ENCODE results near the gene GNAT1. TPM values are rescaled to one million over a fixed set of nuclear protein-coding genes. Genes with fewer than 3 reads are reported as not detected.
"Not testable (repeated sequence)": the region's sequence is repeated elsewhere in the genome, so short reads cannot be mapped to it uniquely, and the experiment has no call there.

The GNAT1 gene
- total RNA-seq, 2 experiments from 2014 or later: not detected

GRCh38 chr3:50210510-50211367 lies 19.3 kb downstream of the GNAT1 start:
- H3K36me3 Mint-ChIP-seq (ENCODE audit: low read depth): no peaks in the 10 kb centered on the region
- no peaks in the 10 kb centered on the region for H3K9me3 Mint-ChIP-seq
- H3K4me3 Mint-ChIP-seq: no peak overlapping the region
- H3K27ac Mint-ChIP-seq: no peak overlapping the region
- peaks cover 10% of the 10 kb centered on the region for H3K27me3 Mint-ChIP-seq (ENCODE audit: low read depth)
- no peaks in the 10 kb centered on the region for H3K4me1 Mint-ChIP-seq (ENCODE audit: low read depth)
- DNase-seq: no peak
- intact Hi-C loops (cut with micrococcal nuclease): no loop called here
- CTCF ChIA-PET: interaction anchor here (0.7 to 1.4 kb wide), 7 partner anchors 14 to 91 kb away, joined by 3 to 6 read pairs (median 4); no protein-coding TSS in a partner anchor

GRCh38 chr3:50211368-50211717 lies 19.9 kb downstream of the GNAT1 start:
- H3K4me3 Mint-ChIP-seq; H3K9me3 Mint-ChIP-seq; H3K27me3 Mint-ChIP-seq (ENCODE audit: low read depth); H3K4me1 Mint-ChIP-seq (ENCODE audit: low read depth); H3K36me3 Mint-ChIP-seq (ENCODE audit: low read depth); H3K27ac Mint-ChIP-seq; intact Hi-C loops (cut with micrococcal nuclease); DNase-seq: not testable (repeated sequence)
- CTCF ChIA-PET: interaction anchor here (0.9 to 1.0 kb wide), 2 partner anchors 17 to 91 kb away, joined by 3 read pairs; no protein-coding TSS in a partner anchor

GRCh38 chr3:50211930-50212329 lies 20.5 kb downstream of the GNAT1 start:
- intact Hi-C loops (cut with micrococcal nuclease): no loop called here
- CTCF ChIA-PET: interaction anchor here (1.0 to 1.6 kb wide), 2 partner anchors 18 to 19 kb away, joined by 3 read pairs; no protein-coding TSS in a partner anchor
- H3K27ac Mint-ChIP-seq: no peak overlapping the region
- no peak overlapping the region for H3K4me3 Mint-ChIP-seq
- peaks cover 1% of the 10 kb centered on the region for H3K27me3 Mint-ChIP-seq (ENCODE audit: low read depth)
- no peaks in the 10 kb centered on the region for H3K9me3 Mint-ChIP-seq
- no peaks in the 10 kb centered on the region for H3K4me1 Mint-ChIP-seq (ENCODE audit: low read depth)
- H3K36me3 Mint-ChIP-seq (ENCODE audit: low read depth): no peaks in the 10 kb centered on the region
- no peak for DNase-seq

GRCh38 chr3:50212502-50212901 lies 21.1 kb downstream of the GNAT1 start:
- H3K9me3 Mint-ChIP-seq: no peaks in the 10 kb centered on the region
- DNase-seq: no peak
- H3K4me3 Mint-ChIP-seq: no peak overlapping the region
- H3K27me3 Mint-ChIP-seq (ENCODE audit: low read depth): no peaks in the 10 kb centered on the region
- no peaks in the 10 kb centered on the region for H3K36me3 Mint-ChIP-seq (ENCODE audit: low read depth)
- intact Hi-C loops (cut with micrococcal nuclease): no loop called here
- no peaks in the 10 kb centered on the region for H3K4me1 Mint-ChIP-seq (ENCODE audit: low read depth)
- no peak overlapping the region for H3K27ac Mint-ChIP-seq
- CTCF ChIA-PET: interaction anchor here (1.6 kb wide), 1 partner anchor 18 kb away, joined by 3 read pairs; no protein-coding TSS in a partner anchor

DNA sequence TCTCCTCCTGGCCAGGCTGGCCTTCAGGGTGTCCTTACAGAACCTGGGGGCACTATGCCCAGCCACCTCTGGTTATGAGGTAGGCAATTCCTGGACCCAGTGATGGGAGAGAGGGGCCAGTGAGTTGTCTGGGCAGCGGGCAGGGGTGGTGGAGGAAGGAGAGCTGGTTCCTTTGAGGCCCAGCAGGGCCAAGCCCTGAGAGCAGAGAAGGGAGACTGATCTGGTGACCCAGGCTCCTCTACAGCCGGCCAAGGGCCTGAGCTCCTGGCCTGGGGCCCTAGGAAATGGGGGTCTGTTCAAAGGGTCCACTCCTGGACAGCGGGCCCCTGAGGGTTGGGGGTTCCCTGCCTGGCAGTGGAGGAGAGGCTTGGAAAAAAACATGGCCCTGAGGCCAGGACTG lies 21.6 kb downstream of the GNAT1 start:
- no peaks in the 10 kb centered on the region for H3K36me3 Mint-ChIP-seq (ENCODE audit: low read depth)
- CTCF ChIA-PET: interaction anchor here (1.2 to 1.6 kb wide), 2 partner anchors 18 to 19 kb away, joined by 3 read pairs; no protein-coding TSS in a partner anchor

GRCh38 chr3:50213373-50213772 lies 22.0 kb downstream of the GNAT1 start:
- H3K27me3 Mint-ChIP-seq (ENCODE audit: low read depth): no peaks in the 10 kb centered on the region
- intact Hi-C loops (cut with micrococcal nuclease): no loop called here
- no peaks in the 10 kb centered on the region for H3K36me3 Mint-ChIP-seq (ENCODE audit: low read depth)
- H3K4me1 Mint-ChIP-seq (ENCODE audit: low read depth): no peaks in the 10 kb centered on the region
- CTCF ChIA-PET: interaction anchor here (1.2 to 1.6 kb wide), 2 partner anchors 18 to 19 kb away, joined by 3 read pairs; no protein-coding TSS in a partner anchor
- no peak overlapping the region for H3K27ac Mint-ChIP-seq
- no peak for DNase-seq
- H3K9me3 Mint-ChIP-seq: no peaks in the 10 kb centered on the region
- H3K4me3 Mint-ChIP-seq: no peak overlapping the region

More for the DNA sequence above, 21.6 kb downstream of the GNAT1 start:
- DNase-seq: no peak
- Mint-ChIP-seq H3K4me3 (no peak overlapping the region), H3K9me3 (no peaks in the 10 kb centered on the region), H3K27me3 (ENCODE audit: low read depth) (no peaks in the 10 kb centered on the region), H3K27ac (no peak overlapping the region), H3K4me1 (ENCODE audit: low read depth) (no peaks in the 10 kb centered on the region)
- intact Hi-C loops (cut with micrococcal nuclease): no loop called here

DNA sequence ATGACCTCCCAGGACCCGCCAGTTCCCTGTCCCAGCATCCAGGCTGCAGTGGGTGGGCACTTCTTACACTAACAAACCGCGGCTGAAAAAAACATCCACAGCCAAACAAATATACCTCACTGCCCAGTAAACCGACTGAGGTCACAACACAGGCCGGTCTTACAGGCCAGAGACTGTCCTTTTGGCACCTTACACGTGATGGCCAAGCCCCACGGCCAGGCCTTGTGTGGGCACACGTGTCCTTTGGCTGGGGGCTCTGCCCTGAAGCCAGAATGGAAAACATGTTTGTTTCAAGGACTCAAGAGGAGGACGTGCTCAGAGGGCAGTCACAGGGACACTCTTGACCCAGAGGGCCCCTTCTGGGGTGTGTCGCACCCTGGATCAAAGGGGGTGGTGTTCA lies 23.4 kb downstream of the GNAT1 start:
- Mint-ChIP-seq H3K27ac (no peak overlapping the region), H3K9me3 (no peaks in the 10 kb centered on the region), H3K4me3 (no peak overlapping the region), H3K27me3 (ENCODE audit: low read depth) (no peaks in the 10 kb centered on the region), H3K4me1 (ENCODE audit: low read depth) (no peaks in the 10 kb centered on the region), H3K36me3 (ENCODE audit: low read depth) (no peaks in the 10 kb centered on the region)
- DNase-seq: no peak
- CTCF ChIA-PET: interaction anchor here (1.2 kb wide), 1 partner anchor 12 kb away, joined by 8 read pairs; no protein-coding TSS in a partner anchor
- intact Hi-C loops (cut with micrococcal nuclease): no loop called here

DNA sequence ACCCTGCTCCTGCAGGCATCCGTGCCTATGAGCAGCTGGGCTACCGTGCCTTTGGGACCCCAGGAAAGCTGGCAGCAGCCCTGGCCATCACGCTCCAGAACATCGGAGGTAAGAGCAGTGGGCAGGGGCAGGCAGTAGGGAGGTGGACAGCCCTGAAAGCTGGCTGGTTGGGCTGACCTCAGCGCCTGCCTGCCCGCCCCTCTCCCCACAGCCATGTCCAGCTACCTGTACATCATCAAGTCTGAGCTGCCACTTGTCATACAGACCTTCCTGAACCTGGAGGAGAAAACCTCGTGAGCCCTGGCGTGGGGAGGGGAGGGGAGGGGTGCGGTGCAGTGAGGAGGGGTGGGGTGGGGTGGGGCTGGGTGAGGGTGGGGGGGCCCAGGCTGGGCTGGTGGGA lies 24.1 kb downstream of the GNAT1 start:
- Mint-ChIP-seq H3K9me3 (no peaks in the 10 kb centered on the region), H3K4me1 (ENCODE audit: low read depth) (no peaks in the 10 kb centered on the region), H3K27me3 (ENCODE audit: low read depth) (no peaks in the 10 kb centered on the region), H3K36me3 (ENCODE audit: low read depth) (no peaks in the 10 kb centered on the region), H3K4me3 (no peak overlapping the region), H3K27ac (no peak overlapping the region)
- CTCF ChIA-PET: interaction anchor here (1.1 to 1.2 kb wide), 2 partner anchors 11 to 21 kb away, joined by 3 to 8 read pairs; no protein-coding TSS in a partner anchor
- no peak for DNase-seq
- intact Hi-C loops (cut with micrococcal nuclease): no loop called here

DNA sequence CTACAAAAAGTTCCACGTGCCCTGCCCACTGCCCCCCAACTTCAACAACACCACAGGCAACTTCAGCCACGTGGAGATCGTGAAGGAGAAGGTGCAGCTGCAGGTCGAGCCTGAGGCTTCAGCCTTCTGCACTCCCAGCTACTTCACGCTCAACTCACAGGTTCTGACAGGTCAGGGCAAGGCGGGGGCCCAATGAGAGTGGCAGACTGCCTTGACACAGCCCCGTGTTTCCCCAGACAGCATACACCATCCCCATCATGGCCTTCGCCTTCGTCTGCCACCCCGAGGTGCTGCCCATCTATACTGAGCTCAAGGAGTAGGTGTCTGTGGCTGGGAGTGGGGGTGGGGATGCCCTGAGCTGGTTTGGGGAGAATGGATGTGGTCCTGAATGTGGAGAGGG lies 26.3 kb downstream of the GNAT1 start:
- H3K9me3 Mint-ChIP-seq: no peaks in the 10 kb centered on the region
- no peak for DNase-seq
- H3K4me1 Mint-ChIP-seq (ENCODE audit: low read depth): no peaks in the 10 kb centered on the region
- CTCF ChIA-PET: interaction anchor here (0.8 to 3.5 kb wide), 3 partner anchors 9 to 29 kb away, joined by 4 to 19 read pairs (median 5); no protein-coding TSS in a partner anchor
- H3K27ac Mint-ChIP-seq: no peak overlapping the region
- no peaks in the 10 kb centered on the region for H3K27me3 Mint-ChIP-seq (ENCODE audit: low read depth)
- no peak overlapping the region for H3K4me3 Mint-ChIP-seq
- intact Hi-C loops (cut with micrococcal nuclease): no loop called here
- H3K36me3 Mint-ChIP-seq (ENCODE audit: low read depth): no peaks in the 10 kb centered on the region

- Mint-ChIP-seq H3K27ac (no peak overlapping the region), H3K4me1 (ENCODE audit: low read depth) (no peaks in the 10 kb centered on the region), H3K27me3 (ENCODE audit: low read depth) (no peaks in the 10 kb centered on the region), H3K4me3 (no peak overlapping the region), H3K9me3 (no peaks in the 10 kb centered on the region), H3K36me3 (ENCODE audit: low read depth) (no peaks in the 10 kb centered on the region)
- intact Hi-C loops (cut with micrococcal nuclease): no loop called here
- no peak for DNase-seq
- CTCF ChIA-PET: interaction anchor here (0.8 to 3.5 kb wide), 4 partner anchors 8 to 28 kb away, joined by 3 to 19 read pairs (median 4); no protein-coding TSS in a partner anchor
These were observed 27.0 kb downstream of the GNAT1 start for GRCh38 chr3:50218448-50218847.

- Mint-ChIP-seq H3K36me3 (ENCODE audit: low read depth) (no peaks in the 10 kb centered on the region), H3K27me3 (ENCODE audit: low read depth) (no peaks in the 10 kb centered on the region), H3K9me3 (no peaks in the 10 kb centered on the region), H3K4me3 (no peak overlapping the region), H3K27ac (no peak overlapping the region), H3K4me1 (ENCODE audit: low read depth) (no peaks in the 10 kb centered on the region)
- intact Hi-C loops (cut with micrococcal nuclease): no loop called here
- no peak for DNase-seq
- CTCF ChIA-PET: interaction anchor here (0.9 to 3.5 kb wide), 3 partner anchors 24 to 55 kb away, joined by 3 to 19 read pairs (median 3); no protein-coding TSS in a partner anchor
These were observed 27.9 kb downstream of the GNAT1 start for GRCh38 chr3:50219285-50219684.

DNA sequence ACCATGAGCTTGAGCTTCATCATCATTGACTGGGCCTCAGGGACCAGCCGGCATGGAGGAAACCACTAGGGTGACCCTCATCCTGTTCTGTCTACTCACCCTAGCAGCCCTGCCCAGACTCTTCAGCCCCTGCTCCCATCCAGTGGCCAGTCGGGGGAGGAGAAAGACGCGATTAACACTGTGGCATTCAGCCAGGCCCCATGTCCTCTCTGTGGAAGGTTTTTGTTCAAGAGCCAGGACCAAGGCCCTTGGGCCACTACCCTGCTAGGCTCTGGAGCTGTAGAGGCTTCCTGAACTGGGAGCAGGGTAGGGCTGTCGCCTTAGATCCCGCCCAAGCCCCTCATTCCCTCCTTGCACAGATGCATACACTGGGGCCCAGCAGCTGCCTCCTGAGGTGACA lies 28.7 kb downstream of the GNAT1 start:
- CTCF ChIA-PET: interaction anchor here (0.9 to 2.7 kb wide), 3 partner anchors 25 to 100 kb away, joined by 3 to 22 read pairs (median 4); no protein-coding TSS in a partner anchor
- H3K36me3 Mint-ChIP-seq (ENCODE audit: low read depth): no peaks in the 10 kb centered on the region
- no peaks in the 10 kb centered on the region for H3K9me3 Mint-ChIP-seq
- H3K4me1 Mint-ChIP-seq (ENCODE audit: low read depth): no peaks in the 10 kb centered on the region
- no peak overlapping the region for H3K27ac Mint-ChIP-seq
- H3K4me3 Mint-ChIP-seq: no peak overlapping the region
- no peaks in the 10 kb centered on the region for H3K27me3 Mint-ChIP-seq (ENCODE audit: low read depth)
- intact Hi-C loops (cut with micrococcal nuclease): no loop called here
- DNase-seq: no peak
